GM12801 (cell line): ENCODE measurements around the gene MACROD2.

Experiments used
- TF ChIP-seq, protein P1 (sequence below): IDR thresholded peaks from one replicate; pipeline ENCODE4 v1.5.1; 2011; ENCODE audit warnings: control low read depth; ENCODE audit not compliant: insufficient read length; ENCODE audit errors: extremely low read depth

Gene MACROD2

DNA sequence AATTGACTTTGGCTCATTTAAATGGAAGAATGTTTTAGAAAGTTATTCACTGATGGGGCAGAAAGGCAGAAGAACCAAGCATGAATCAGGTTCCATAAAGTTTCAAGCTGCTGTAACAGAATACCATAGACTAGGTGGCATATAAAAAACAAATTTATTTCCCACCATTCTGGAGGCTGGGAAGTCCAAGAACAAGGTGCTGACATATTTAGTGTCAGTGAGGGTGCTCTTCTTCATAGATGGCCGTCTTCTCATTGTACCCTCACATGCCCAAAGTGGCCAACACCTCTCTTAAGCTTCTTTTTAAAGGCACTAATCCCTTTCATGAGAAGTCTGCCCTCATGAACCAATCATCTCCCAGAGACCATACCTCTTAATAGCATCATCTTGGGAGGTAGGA, 902.3 kb downstream of the MACROD2 start:
- TF ChIP-seq, protein P1, sequence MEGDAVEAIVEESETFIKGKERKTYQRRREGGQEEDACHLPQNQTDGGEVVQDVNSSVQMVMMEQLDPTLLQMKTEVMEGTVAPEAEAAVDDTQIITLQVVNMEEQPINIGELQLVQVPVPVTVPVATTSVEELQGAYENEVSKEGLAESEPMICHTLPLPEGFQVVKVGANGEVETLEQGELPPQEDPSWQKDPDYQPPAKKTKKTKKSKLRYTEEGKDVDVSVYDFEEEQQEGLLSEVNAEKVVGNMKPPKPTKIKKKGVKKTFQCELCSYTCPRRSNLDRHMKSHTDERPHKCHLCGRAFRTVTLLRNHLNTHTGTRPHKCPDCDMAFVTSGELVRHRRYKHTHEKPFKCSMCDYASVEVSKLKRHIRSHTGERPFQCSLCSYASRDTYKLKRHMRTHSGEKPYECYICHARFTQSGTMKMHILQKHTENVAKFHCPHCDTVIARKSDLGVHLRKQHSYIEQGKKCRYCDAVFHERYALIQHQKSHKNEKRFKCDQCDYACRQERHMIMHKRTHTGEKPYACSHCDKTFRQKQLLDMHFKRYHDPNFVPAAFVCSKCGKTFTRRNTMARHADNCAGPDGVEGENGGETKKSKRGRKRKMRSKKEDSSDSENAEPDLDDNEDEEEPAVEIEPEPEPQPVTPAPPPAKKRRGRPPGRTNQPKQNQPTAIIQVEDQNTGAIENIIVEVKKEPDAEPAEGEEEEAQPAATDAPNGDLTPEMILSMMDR, result no peak

- TF ChIP-seq, protein P1, result no peak
Observed at GRCh38 chr20:14902432-14903089, 907.2 kb downstream of the MACROD2 start.

DNA sequence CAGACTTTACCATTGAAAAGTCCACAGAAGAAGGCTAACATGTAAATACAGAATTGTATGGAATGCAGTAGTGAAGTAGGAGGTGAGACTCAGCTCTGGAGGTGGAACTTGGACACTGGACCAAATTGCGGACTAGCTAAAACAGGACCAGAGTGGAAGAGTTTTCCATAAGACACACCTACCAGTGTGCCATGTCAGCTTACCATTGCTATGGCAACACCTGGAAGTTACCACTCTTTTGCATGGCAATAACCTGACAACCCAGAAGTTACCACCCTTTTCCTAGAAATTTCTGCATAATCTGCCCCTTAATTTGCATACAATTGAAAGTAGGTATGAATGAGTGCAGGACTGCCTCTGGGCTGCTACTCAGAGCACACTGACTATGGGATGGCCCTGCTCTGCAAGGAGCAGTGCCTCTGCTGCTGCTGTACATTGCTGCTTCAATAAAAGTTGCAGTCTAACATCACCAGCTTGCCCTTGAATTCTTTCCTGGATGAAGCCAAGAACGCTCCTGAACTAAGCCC, 911.7 kb downstream of the MACROD2 start:
- TF ChIP-seq, protein P1, result no peak

DNA sequence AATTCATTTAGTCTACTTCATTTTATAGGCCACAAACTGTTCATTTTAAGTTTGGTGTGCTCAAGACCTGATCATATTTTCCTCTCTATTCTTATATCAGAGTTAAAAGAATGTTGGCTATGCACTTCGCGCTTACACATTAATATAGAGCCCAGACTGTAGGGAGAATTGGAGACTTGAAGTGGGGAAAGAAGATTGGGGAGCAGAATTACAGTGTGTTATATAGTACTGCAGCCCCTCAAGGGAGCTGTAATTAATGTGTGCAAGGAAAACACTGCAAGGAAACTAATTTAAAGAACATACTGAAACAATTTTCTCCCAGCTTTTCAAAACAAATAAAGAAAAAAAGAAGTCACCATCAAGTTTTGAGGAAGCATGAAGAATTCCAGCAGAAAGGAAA, 914.8 kb downstream of the MACROD2 start:
- TF ChIP-seq, protein P1, result no peak

DNA sequence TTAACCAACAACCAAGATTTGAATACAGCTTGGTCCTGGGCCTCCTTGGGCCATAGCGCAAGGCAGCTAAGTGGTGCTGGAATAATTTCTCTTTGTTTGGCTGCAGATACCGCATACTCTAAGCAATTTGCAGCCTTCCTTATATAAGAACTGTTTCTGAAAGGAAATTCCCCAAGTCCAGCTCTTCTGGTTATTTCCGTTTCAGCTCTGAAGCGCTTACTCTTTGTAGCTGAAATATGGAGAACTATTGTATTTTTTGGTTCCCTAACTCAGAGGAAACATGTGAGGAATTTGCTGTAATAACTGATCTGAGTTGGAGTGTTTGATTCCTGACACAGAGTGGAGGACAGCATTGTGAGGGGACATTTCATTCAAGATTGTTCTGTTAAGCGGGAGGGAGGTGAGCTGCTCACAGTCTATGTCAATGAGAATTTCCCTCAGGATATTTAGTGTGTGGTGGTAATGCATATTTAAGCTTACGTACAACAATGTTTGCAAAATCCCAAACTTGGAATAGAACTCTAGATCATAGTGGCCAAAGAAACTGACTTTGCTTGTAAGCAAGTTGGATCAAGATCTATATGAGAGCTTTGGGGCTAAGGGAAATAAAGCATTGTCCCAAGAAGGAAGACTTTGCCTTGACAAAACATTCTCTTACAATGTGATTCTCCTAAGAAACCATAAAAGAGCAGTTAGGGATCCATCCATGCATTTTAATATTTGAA, 918.7 kb downstream of the MACROD2 start:
- TF ChIP-seq, protein P1, result no peak

- TF ChIP-seq, protein P1, result no peak
Observed at GRCh38 chr20:14914633-14915032, 919.3 kb downstream of the MACROD2 start.

DNA sequence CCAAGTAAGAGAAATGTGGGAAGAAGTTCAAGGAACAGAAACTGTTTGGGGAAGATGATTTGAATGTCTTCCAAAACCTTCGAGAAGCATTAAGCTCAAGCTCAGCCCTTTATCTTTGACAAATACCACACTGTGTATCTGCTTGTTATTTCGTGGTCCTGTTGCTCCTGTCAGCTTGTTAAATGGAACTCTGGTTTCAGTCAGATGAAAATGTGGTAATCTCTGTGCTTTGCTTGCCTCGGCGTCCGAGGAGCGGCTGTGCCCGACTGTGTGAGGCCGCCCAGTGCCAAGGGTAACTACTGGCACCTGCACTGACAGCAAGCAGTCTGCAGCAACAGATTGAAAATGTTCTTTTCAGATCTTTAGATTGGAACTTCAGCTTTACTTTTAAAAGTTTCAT, 920.0 kb downstream of the MACROD2 start:
- TF ChIP-seq, protein P1, result no peak
